Activated T-cell treated with anti-CD3 and anti-CD28 coated beads, Interleukin-2, amount 50 U/mL, for 72 hours (primary cell): Measurements from ENCODE around the gene MRGPRX3. TPM values are rescaled to one million over a fixed set of nuclear protein-coding genes. Genes with fewer than 3 reads are reported as not detected.

ENCODE experiments used
- total RNA-seq, 2 donors: library from RNA; stranded (reverse); gene quantifications; one replicate each; pipeline ENCODE4 v1.2.3, GENCODE V29; 2022

MRGPRX3 gene
- total RNA-seq, 2 donors from 2014 or later, result not detected

Other genes starting within 250 kb of the MRGPRX3 start
- gene SERGEF, start 119.5 kb upstream of the MRGPRX3 start, total RNA-seq, result 10 to 100 TPM; 40.8 to 43.1 TPM
- gene TPH1, start 86.3 kb upstream of the MRGPRX3 start, total RNA-seq, result under 1 TPM; 0.25 to 0.70 TPM
- 10 to 100 TPM; 29.3 to 39.3 TPM for gene SAAL1, start 26.5 kb upstream of the MRGPRX3 start, total RNA-seq
- gene MRGPRX4, start 40.3 kb downstream of the MRGPRX3 start, total RNA-seq, result not detected
- not detected for gene SAA4, start 104.2 kb downstream of the MRGPRX3 start, total RNA-seq
- gene SAA2, start 116.1 kb downstream of the MRGPRX3 start, total RNA-seq, result under 1 TPM in 1 of 2 donors, not detected in 1; 0.38 TPM
- gene SAA1, start 133.7 kb downstream of the MRGPRX3 start, total RNA-seq, result not detected
- 10 to 100 TPM; 18.7 to 22.2 TPM for gene HPS5, start 189.6 kb downstream of the MRGPRX3 start, total RNA-seq
- 10 to 100 TPM; 43.5 to 47.4 TPM for gene GTF2H1, start 190.0 kb downstream of the MRGPRX3 start, total RNA-seq